Measurements from ENCODE around the gene CAPN15.

Gene CAPN15

DNA sequence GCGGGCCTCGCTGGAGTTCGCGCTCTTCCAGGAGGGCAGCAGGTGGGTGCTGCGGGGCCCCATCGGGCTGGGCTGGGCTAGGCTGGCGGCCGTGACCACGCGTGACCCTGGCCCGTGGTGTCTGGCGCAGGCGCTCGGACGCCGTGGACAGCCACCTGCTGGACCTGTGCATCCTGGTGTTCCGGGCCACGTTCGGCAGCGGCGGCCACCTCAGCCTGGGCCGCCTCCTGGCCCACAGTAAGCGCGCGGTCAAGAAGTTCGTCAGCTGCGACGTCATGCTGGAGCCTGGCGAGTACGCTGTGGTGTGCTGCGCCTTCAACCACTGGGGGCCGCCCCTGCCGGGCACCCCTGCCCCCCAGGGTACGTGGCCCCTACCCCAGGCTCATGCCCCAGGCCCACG is 24.7 kb downstream of the CAPN15 start:
- FAIRE-seq, result no peak
- TF ChIP-seq, protein P1, sequence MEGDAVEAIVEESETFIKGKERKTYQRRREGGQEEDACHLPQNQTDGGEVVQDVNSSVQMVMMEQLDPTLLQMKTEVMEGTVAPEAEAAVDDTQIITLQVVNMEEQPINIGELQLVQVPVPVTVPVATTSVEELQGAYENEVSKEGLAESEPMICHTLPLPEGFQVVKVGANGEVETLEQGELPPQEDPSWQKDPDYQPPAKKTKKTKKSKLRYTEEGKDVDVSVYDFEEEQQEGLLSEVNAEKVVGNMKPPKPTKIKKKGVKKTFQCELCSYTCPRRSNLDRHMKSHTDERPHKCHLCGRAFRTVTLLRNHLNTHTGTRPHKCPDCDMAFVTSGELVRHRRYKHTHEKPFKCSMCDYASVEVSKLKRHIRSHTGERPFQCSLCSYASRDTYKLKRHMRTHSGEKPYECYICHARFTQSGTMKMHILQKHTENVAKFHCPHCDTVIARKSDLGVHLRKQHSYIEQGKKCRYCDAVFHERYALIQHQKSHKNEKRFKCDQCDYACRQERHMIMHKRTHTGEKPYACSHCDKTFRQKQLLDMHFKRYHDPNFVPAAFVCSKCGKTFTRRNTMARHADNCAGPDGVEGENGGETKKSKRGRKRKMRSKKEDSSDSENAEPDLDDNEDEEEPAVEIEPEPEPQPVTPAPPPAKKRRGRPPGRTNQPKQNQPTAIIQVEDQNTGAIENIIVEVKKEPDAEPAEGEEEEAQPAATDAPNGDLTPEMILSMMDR (IDR thresholded peaks at IDR 0.05; ENCODE audit: insufficient read depth, missing control alignments), result no peak

DNA sequence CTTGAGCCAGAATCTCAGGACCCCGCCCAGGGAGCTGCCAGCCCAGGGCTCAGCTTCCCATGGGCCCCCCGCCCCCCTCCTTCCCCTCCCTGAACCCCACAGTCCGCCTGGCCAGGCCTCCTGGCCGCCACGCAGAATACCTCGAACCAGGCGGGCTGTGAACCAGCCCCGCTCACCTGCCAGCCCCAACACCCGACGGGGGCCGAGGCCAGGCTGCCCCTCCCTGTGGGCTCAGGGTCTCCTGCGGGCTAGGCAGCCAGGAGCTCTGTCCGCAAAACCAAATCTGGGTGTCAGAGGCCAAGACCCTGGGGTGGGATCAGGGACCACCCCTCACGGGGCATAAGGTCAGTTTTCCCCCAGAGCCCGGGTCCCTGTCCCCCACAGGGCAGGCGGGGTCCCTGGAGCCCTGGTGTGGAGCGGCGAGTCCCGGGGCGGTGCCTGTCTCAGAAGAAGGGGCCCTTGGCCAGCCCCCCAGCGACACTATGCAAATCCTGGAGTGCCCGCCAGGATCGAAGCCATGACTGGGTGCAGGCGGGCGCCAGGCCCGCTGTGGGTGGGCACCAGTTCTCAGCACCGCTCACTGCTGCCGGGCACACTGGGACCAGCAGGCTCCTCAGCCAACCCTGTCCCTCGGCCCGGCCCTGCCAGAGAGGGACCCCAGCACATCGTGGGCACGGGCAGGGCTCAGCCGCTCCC is 26.2 kb downstream of the CAPN15 start:
- no peak for FAIRE-seq

More for the DNA sequence above, 24.7 kb downstream of the CAPN15 start:
- DNase-seq (ENCODE audit: insufficient read length, low spot score), result no peak

DNA sequence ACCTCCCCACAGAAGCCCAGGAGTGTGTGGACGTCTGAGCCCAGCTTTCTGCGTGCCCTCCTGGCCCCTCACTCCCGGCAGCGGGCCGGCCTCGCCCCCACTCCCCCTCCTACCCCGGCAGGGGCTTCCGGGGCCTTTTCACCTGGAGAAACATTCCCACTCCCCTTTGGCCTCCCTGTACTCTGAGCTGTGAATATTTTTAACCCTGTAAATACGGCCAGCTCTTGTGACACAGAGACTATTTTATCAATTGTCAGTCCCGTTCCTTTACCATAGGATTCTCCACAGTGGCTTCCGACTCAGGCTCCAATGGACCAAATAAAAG is 26.7 kb downstream of the CAPN15 start:
- DNase-seq (ENCODE audit: insufficient read length, low spot score) (no peak), FAIRE-seq (no peak)
- TF ChIP-seq, protein P1 (IDR thresholded peaks at IDR 0.05; ENCODE audit: insufficient read depth, missing control alignments), result no peak

More for the DNA sequence above, 26.2 kb downstream of the CAPN15 start:
- TF ChIP-seq, protein P1 (IDR thresholded peaks at IDR 0.05; ENCODE audit: insufficient read depth, missing control alignments), result no peak
- DNase-seq (ENCODE audit: insufficient read length, low spot score), result no peak

DNA sequence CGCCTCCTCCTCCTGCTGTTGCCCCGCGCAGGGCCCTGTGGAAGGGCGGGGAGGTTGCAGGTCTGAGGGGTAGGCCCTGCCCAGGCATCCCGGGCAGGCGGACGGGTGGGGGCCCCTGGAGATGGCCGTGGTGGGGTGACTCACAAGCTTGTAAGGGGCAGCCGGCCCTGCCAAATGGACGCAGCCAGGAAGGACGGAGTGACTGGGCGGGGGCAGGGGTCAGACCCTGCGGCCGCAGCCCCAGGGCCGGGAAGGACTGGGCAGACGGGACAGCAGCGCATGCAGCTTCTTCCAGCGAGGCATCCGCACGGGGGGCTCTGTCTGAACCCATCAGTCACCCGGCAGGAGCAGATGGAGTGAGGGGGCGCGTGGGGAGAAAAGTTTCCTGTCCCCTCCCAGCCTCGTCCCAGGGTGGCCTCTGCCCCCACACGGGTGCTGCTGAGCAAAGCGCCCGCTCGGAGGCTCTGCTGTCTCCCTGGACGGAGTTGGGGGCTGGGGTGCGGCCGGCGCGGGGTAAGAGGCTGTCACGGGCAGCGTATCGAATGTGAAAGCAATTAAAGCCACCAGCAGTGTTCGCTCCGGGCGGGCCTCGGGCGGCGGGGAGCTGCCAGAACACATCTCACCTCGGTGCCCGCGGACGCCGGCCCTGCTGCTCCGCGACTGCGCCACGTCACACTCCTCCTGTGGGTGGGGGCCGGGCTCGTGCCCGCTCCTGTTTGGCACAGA is 27.3 kb downstream of the CAPN15 start:
- no peak for FAIRE-seq
- DNase-seq (ENCODE audit: insufficient read length, low spot score), result no peak
- TF ChIP-seq, protein P1 (IDR thresholded peaks at IDR 0.05; ENCODE audit: insufficient read depth, missing control alignments), result no peak

DNA sequence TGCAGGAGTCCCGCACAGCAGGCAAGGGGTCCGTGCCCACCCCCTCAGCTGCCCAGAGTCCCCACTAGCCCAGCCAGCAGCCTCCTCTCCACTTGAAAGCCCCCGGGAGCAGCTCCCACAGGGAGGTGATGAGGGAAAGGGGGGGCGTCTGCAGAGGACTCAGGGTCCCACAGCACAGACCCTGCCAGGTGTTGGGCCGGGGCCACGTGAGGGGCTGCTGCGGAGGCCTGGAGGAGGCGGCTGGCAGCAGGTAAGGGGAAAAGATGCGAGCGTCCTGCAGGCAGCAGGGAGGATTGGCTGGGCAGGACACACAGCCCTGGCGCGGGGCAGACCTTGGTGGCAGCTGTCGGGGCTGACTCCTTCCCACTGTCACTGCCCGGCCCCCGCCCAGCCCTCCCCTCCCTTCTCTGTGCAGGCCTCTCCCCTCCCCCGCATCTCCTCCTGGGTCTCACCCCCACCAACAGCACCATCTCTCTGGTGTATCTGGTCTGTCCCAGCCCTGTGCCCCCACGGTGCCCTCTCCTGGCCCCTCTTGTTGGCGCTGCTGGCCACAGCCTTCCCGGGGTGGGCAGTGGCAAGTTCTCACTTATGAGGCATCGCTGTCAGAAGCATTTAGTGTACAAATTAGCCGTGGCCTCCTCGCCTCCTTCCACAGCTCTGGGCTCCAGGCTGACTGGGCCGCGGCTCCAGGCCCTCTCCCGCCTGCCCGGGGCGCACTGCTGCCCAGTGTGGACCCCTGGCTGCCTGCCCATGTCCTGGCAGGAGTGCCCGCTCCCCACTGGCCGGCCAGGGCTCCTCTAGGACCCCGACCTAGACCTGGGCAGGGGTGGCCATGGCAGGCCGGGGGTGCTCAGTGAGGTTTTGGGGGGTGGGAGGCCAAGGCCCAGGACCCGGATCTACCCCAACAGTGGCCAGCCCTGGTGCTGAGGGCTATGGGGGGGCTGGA is 28.3 kb downstream of the CAPN15 start:
- FAIRE-seq (no peak), DNase-seq (ENCODE audit: insufficient read length, low spot score) (no peak)
- TF ChIP-seq, protein P1 (IDR thresholded peaks at IDR 0.05; ENCODE audit: insufficient read depth, missing control alignments), result no peak

DNA sequence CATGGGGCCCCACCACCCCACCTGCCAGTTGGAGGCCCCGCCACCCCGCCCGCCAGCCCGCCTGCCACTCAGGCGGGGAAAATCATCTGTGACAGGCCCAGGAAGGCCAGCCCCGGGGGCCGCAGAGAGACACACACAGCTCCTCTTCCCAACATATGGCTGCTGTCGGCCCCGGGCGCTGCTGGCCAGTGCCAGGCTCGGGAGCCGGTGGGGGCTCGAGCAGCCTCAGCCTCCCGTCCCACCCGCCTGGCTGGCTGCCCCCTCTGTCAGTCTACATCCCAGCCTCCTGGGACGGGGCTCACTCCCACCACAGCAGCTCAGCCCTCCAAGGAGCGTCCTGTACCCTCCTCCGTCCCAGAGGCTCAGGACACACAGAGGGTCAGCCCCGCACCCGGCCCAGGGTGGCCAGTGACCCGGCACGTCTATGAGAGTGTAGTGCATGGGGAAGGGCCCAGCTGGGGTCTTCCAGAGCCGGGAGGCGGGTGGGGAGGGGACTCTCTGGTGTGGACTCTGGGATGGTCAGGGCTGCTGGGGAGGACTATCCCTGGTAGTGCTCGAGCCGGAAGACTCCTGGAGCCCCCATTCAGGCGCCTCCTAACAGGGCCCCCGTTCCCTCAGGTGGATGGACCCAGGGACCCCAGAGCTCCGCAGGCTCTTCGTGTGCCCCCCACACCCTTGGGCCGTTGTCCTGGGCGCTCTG is 29.1 kb downstream of the CAPN15 start:
- FAIRE-seq (no peak), DNase-seq (ENCODE audit: insufficient read length, low spot score) (no peak)
- TF ChIP-seq, protein P1 (IDR thresholded peaks at IDR 0.05; ENCODE audit: insufficient read depth, missing control alignments), result no peak

All from D721Med (cell line).